Nephron (organoid): ENCODE data around the gene SLC16A11.

Source experiments
- H3K27ac Mint-ChIP-seq, 3 experiments: 2 replicates each; pipeline ENCODE4 v1.8.0; 2020; ENCODE audit warnings: mixed read lengths in 3 of 3, mild to moderate bottlenecking in 2 of 3, moderate library complexity in 1 of 3
- H3K27me3 Mint-ChIP-seq: 2 replicates; pipeline ENCODE4 v1.8.0; 2021; ENCODE audit warnings: low read depth, mild to moderate bottlenecking, moderate library complexity, mixed read lengths
- H3K36me3 Mint-ChIP-seq: 2 replicates; pipeline ENCODE4 v1.8.0; 2020; ENCODE audit warnings: low read depth, mixed read lengths
- H3K4me1 Mint-ChIP-seq: 2 replicates; pipeline ENCODE4 v1.8.0; 2020; ENCODE audit warnings: mixed read lengths
- H3K4me3 Mint-ChIP-seq, 3 experiments: 2 replicates each; pipeline ENCODE4 v1.8.0; 2020; ENCODE audit warnings: mild to moderate bottlenecking in 3 of 3, mixed read lengths in 3 of 3, moderate library complexity in 2 of 3
- H3K9me3 Mint-ChIP-seq: 2 replicates; pipeline ENCODE4 v1.8.0; 2020; ENCODE audit warnings: mixed read lengths
- TF ChIP-seq, protein P1 (sequence below), 3 experiments: fragments of 200-600 bp; sonication (generic); IDR thresholded peaks; one replicate each; pipeline ENCODE4 v1.5.0; 2021; ENCODE audit warnings: antibody characterized with exemption in 3 of 3; ENCODE audit not compliant: unreplicated experiment in 3 of 3

Gene SLC16A11

DNA sequence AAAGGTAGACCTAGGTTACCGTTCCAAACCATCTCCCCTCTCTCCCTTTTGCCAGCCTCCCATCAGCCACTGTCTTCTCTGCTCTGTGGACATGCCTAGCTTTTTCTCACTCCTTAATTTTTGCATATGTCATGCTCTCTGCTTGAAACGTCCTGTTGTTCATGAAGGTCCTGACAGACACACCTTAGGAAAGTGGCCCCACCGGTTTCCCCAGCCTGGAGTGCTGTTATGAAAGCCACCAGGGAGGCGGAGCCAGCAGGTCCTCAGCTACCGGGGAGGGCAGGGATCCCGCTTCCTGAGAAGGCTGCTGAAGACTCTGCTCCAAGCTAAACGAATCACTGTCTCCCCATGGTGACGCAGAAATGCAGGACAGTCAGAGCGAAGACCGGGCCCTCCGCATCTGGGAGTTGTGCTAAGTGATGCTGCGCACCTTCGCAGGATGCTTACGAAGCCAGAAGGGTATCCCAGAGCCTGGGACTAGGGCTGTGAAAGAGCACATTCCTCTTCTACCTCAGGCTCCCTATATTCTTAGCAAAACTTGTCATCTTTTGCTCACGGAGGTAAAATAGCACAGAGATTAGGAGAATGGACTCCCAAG is 2.3 kb upstream of the SLC16A11 start:
- Mint-ChIP-seq H3K36me3 (no peaks in the 10 kb centered on the region), H3K4me1 (peaks cover 31% of the 10 kb centered on the region), H3K27ac (peak overlapping the region; percentile 19 to 70 (median 67)), H3K9me3 (no peaks in the 10 kb centered on the region), H3K27me3 (peaks cover 62% of the 10 kb centered on the region), H3K4me3 (peak overlapping the region; percentile 59 to 77 (median 75))
- TF ChIP-seq, protein P1, sequence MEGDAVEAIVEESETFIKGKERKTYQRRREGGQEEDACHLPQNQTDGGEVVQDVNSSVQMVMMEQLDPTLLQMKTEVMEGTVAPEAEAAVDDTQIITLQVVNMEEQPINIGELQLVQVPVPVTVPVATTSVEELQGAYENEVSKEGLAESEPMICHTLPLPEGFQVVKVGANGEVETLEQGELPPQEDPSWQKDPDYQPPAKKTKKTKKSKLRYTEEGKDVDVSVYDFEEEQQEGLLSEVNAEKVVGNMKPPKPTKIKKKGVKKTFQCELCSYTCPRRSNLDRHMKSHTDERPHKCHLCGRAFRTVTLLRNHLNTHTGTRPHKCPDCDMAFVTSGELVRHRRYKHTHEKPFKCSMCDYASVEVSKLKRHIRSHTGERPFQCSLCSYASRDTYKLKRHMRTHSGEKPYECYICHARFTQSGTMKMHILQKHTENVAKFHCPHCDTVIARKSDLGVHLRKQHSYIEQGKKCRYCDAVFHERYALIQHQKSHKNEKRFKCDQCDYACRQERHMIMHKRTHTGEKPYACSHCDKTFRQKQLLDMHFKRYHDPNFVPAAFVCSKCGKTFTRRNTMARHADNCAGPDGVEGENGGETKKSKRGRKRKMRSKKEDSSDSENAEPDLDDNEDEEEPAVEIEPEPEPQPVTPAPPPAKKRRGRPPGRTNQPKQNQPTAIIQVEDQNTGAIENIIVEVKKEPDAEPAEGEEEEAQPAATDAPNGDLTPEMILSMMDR (IDR thresholded peaks at IDR 0.05; ENCODE audit: unreplicated experiment in 3 of 3) = peak in 1 of 3 experiments; percentile 9

DNA sequence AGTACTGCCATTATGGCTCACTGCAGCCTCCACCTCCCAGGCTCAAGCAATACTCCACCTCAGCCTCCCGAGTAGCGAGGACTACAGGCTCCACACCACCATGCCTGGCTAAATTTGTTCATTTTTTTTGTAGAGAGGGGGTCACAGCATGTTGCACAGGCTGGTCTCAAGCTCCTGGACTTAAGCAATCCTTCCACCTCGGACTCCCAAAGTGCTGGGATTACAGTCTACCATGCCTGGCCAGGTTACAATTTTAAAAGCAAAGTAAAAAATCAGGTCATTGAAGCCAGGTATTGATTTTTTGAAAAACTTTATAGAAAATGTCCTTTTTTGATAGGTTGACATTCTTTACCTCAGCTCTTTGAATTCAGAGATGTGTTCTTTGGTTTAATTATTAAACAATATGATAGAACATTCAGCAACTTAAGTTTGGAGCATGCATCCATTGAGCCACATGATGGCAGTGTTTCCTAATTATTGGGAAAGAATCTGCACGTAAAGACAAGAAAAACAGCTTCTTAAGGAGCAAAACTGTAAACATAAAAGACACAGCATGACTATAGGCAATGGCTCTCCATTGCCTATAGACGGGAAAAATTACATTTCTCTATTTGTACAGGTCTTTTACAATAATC is 1.7 kb upstream of the SLC16A11 start:
- no peaks in the 10 kb centered on the region for H3K36me3 Mint-ChIP-seq
- peaks cover 66% of the 10 kb centered on the region for H3K27me3 Mint-ChIP-seq
- peaks cover 35% of the 10 kb centered on the region for H3K4me1 Mint-ChIP-seq
- TF ChIP-seq, protein P1 (IDR thresholded peaks at IDR 0.05; ENCODE audit: unreplicated experiment in 3 of 3) = peak; percentile 89 to 95 (median 91)
- H3K27ac Mint-ChIP-seq = peak overlapping the region; percentile 0 to 67 (median 19)
- peak overlapping the region; percentile 59 to 77 (median 75) for H3K4me3 Mint-ChIP-seq
- no peaks in the 10 kb centered on the region for H3K9me3 Mint-ChIP-seq

DNA sequence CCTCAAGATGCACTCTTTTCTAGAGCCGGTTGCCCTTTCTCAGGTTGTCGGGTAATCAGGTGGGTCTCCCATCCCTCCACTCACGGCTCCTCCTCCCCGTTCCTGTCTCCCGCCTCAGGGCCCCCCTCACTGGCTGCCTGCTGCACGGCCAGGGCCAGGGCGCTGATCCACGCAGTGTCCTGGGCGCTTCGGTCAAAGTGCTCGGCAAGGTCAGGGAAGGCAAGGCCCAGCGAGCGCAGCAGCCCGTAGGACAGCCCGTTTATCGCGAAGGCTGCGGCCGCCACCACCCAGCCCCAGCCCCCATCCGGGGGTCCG is 753 bp downstream of the SLC16A11 start:
- H3K27ac Mint-ChIP-seq = no peak overlapping the region
- no peaks in the 10 kb centered on the region for H3K9me3 Mint-ChIP-seq
- TF ChIP-seq, protein P1 (IDR thresholded peaks at IDR 0.05; ENCODE audit: unreplicated experiment in 3 of 3) = no peak
- peaks cover 72% of the 10 kb centered on the region for H3K27me3 Mint-ChIP-seq
- peaks cover 28% of the 10 kb centered on the region for H3K4me1 Mint-ChIP-seq
- peak overlapping the region; percentile 46 to 83 (median 70) for H3K4me3 Mint-ChIP-seq
- H3K36me3 Mint-ChIP-seq = no peaks in the 10 kb centered on the region

DNA sequence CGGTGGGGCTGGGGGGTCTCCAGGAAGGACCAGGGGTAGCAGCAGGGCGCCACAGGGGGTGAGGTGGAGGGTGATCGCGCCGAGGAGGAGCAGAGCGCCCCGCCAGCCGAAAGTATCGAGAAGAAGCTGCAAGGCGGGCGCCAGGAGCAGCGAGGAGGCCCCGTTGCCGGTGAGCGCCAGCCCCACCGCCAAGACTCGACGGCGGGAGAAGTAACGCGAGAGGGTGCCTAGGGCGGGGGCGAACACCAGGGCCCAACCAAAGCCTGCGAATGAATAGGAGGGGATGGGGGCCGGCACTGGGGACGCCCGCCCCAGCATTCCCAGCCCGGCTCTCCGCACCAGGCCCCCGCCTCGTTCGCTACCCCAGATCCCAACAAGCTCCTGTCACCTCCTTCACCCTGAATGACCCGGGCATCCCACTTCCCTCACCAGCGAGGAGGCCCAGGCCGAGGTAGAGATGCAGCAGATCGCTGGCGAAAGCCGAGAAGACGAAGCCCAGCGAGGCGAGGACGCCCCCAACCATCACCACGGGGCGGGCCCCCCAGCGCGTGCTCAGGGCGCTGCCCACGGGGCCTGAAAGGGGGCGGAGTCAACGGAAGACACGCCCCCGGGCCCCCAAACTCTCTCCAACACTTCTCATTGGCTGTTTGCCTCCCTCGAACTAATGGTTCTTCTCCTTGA is 1.3 kb downstream of the SLC16A11 start:
- TF ChIP-seq, protein P1 (IDR thresholded peaks at IDR 0.05; ENCODE audit: unreplicated experiment in 3 of 3) = no peak
- Mint-ChIP-seq H3K27me3 (peaks cover 72% of the 10 kb centered on the region), H3K36me3 (no peaks in the 10 kb centered on the region), H3K4me1 (peaks cover 28% of the 10 kb centered on the region), H3K9me3 (no peaks in the 10 kb centered on the region), H3K27ac (peak overlapping the region in 1 of 3 experiments; percentile 46), H3K4me3 (peak overlapping the region; percentile 76 to 83 (median 83))

DNA sequence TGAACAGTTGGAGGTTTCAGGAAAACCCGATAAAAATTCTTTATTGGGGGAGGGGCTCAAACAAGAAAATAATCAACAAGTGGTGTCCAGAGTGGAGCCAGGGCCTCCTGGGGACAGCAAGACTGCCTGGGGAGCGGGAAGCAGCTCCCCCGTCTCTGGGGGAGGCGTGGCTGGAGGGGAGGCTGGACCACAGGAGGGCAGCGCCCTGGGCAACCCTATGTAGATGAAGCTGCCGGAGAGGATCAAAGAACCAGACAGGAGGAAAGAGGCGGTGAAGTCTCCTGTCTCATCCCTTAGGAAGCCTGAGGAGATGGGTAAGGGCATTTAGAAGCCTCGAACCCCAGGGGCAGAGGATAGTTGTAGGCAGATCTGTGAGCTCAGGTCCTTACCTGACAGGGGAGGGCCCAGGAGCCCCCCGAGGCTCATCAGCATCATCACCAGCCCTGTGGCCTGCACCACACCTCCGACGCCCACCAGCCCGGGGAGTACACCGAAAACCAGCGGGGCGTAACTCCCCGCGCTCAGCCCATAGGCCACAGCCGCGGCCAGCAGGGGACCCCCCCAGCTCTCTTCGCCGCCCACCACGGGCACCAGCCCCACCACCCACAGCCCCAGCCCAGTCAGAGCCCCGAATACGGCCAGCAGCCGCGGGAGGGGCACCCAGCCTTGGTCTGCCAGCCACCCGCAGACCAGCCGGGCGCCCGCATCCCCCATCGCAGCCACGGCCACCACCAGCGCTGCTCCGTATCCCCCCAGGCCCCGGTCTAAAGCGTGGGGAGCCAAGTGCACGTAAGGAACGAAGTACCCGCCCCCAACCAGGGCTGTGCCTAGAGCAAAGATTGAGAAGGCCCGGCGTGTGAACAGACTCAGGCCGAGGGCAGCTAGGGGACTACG is 2.0 kb downstream of the SLC16A11 start:
- Mint-ChIP-seq H3K36me3 (no peaks in the 10 kb centered on the region), H3K9me3 (no peaks in the 10 kb centered on the region), H3K4me1 (peaks cover 25% of the 10 kb centered on the region), H3K4me3 (peak overlapping the region; percentile 76 to 83 (median 83)), H3K27ac (peak overlapping the region in 2 of 3 experiments; percentile 38 to 77), H3K27me3 (peaks cover 67% of the 10 kb centered on the region)
- TF ChIP-seq, protein P1 (IDR thresholded peaks at IDR 0.05; ENCODE audit: unreplicated experiment in 3 of 3) = no peak
